HG02759 (cell line): ENCODE data around the gene GPRIN3.
"Not testable (repeated sequence)": the region's sequence is repeated elsewhere in the genome, so short reads cannot be mapped to it uniquely, and the experiment has no call there.

Experiments used
- ATAC-seq: cut with Tn5 transposase; IDR thresholded peaks from one replicate; pipeline ENCODE4 v1.9.1; 2021; ENCODE audit warnings: mild to moderate bottlenecking, moderate library complexity; ENCODE audit not compliant: unreplicated experiment

Gene GPRIN3

GRCh38 chr4:89259301-89260028 lies 48.1 kb downstream of the GPRIN3 start:
- no peak for ATAC-seq

- ATAC-seq, result no peak
These were observed 49.1 kb downstream of the GPRIN3 start for GRCh38 chr4:89258506-89258905.

DNA sequence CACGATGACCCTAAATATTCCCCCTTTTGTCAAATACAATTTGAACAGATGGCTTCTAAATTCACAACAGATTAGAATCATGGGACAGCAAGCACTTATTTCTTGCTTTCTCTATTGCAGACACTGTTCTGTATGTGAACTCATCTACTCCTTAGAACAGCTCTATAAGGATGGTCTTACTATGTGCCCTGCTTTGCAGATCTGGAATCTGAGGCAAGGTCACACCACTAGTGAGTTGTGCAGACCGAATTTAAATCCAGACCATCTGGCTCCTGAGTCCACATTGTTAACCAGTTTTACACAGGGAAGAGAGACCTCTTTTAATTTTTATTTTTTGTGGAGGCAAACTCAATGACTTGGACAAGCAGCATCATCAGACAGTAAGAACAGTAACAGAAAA lies 50.2 kb downstream of the GPRIN3 start:
- no peak for ATAC-seq

DNA sequence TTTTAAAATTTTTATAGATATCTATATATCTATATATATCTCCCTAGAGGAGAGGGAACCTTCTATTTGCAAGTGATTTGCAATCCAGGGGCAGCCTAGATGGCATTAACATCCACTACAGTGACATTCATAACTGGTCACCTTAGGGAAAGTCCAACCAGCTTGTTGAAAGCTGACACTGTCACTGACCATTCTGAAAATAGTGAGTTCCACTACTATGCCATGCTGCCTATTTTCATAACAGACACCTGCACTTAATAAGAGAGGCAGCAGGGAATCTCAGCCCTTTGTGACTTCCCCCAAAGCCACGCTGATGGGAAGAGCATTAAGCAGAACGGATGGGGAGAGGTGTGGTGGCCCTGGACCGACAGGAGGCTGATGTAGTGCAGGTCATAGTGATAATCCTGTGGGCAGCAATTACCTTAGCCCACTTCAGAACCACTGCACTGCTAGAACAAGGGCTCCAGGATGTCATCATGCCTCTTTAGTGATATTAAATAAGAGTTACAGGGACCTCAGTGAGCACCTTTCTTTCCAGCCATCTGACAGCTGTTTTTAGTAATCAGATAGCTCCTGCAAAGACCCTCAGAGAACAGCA lies 51.3 kb downstream of the GPRIN3 start:
- ATAC-seq, result no peak

DNA sequence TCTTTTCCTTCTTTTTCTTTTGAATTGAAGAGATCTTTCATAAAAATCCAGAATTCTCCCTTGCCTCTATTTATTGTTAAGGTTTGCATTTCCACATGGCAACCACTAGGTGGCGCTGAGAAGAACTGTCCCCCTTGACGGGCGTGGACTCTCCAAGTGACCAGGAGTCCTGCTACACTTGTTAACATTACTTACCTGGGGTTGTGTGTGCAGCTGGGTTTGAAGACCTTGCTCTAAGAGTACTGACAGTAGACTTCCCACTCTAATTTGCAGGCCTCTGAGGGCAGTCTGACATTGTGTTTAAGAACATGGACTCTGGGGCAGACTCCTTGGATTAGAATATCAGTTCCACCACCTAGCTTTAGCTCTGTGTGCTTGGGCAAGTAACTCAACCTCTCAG lies 52.8 kb downstream of the GPRIN3 start:
- ATAC-seq, result peak; percentile 73

- ATAC-seq, result not testable (repeated sequence)
These were observed 53.3 kb downstream of the GPRIN3 start for GRCh38 chr4:89254347-89254746.

DNA sequence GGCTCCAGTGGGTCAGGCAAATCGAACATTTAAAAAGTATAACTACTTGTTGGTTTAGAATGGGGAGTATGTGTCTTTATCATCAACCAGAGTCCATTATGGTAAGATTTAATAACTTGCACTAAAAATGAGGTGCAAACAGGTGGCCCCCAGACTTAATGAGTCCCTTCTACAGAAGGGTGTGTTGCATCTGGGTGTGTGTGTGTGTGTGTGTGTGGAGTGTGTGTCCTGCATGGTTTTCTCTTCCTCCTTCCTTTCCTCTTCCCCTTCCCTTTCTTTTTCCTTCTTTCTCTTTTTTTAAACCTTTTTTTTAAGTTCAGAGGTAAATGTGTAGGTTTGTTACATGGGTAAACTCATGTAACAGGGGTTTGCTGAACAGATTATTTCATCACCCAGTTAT lies 53.7 kb downstream of the GPRIN3 start:
- no peak for ATAC-seq

GRCh38 chr4:89253311-89253710 lies 54.3 kb downstream of the GPRIN3 start:
- ATAC-seq, result no peak

DNA sequence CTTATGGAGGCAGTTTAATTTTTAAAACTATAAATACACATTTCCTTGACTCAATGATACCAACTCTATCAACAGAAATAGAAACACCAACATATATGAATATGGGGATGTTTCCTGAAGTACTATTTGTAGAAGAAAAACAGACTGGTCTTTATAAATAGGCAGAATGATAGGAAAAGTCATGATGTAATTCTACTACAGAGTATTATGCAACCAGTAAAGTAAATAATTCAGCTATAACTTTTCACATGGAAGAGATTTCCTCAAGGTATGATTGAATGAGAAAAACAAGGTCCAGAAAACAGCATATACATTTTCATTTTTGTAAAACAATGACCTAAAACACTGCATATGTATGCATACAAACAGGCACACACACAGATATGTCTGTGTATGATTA lies 56.2 kb downstream of the GPRIN3 start:
- no peak for ATAC-seq

- ATAC-seq, result no peak
These were observed 57.8 kb downstream of the GPRIN3 start for GRCh38 chr4:89249716-89250361.

GRCh38 chr4:89249313-89249712 lies 58.3 kb downstream of the GPRIN3 start:
- ATAC-seq, result no peak

DNA sequence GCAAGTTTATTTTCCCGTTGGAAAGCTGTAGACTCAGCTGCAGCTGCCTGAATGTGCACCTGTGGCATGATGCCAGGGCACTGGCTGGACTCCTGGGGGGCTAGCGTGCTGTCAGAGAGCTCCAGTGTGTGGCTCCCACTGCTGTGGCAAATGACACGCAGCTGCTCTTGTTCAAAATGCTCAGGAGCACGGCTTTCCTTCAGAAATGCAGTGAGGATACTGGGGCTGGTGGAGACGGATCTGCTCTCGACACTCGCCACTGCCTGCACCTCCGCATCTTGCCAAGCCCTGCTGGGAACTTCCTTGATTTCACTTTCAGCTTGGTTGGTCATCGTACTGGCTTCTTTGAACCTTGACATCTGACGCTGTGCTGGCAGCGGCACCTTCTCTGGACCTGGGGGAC lies 58.7 kb downstream of the GPRIN3 start:
- no peak for ATAC-seq

DNA sequence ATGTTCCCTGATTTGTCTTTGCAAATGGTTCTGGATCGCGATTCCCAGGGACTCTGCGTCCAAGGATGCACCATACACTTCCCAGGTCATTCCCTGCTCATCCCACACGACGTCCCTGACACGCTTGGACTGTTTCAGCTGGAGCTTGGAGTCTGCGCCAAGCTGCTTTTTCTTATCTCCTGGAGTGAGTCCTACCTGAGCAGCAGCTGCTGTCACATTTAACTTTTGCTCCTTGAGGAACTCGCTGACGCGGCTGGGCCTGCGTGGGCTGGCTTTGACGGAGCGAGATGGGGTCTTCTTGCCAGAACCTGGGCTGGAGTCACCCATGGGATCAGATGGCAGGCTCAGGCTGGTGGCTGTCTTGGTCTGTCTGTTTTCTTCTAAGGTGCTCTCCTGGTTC lies 59.6 kb downstream of the GPRIN3 start:
- no peak for ATAC-seq

- ATAC-seq, result no peak
These were observed 62.1 kb downstream of the GPRIN3 start for GRCh38 chr4:89245459-89245858.

DNA sequence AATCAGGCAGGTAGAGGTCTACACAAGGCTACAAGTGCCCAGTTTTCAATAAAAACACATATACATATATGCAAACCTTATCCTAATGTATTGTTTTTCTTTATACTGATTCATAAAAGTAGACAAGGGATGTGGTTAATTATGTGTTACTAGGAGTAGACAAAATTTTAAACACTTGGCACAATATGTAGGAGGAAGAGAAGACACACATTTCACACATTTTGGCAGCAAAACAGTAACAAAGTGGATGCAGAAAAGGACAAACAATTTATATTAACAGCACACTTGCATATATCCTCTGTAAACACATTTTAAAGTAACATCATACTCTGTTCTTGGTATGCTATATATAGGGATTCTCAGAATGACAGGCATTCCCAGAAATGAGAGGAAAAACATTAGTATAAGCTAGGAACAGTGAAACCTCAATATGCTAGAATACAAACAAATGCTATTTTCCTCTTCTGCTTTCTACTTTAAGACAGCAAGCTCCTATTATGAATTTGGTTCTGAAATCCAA lies 63.8 kb downstream of the GPRIN3 start:
- ATAC-seq, result no peak

- ATAC-seq, result no peak
These were observed 64.5 kb downstream of the GPRIN3 start for GRCh38 chr4:89242864-89243732.

GRCh38 chr4:89242216-89242615 lies 65.4 kb downstream of the GPRIN3 start:
- no peak for ATAC-seq

- no peak for ATAC-seq
These were observed 77.3 kb downstream of the GPRIN3 start for GRCh38 chr4:89230271-89230670.

- ATAC-seq, result peak; percentile 95
These were observed 80.7 kb downstream of the GPRIN3 start for GRCh38 chr4:89226665-89227574.

- ATAC-seq, result peak; percentile 57
These were observed 85.4 kb downstream of the GPRIN3 start for GRCh38 chr4:89222170-89222569.
